Activated CD8-positive, alpha-beta memory T cell treated with anti-CD3 and anti-CD28 coated beads, Interleukin-2, amount 50 U/mL, for 24 hours (primary cell): ENCODE results near the gene MRPS18C.

Experiments
- DNase-seq: peaks from one replicate; pipeline ENCODE4 v3.0.0-alpha.2; 2020; ENCODE audit errors: extremely low read depth

The MRPS18C gene

GRCh38 chr4:83455281-83456183 lies at the start of gene MRPS18C, which contains the start of gene HELQ:
Gene MRPS18C, plus strand, starts transcription at chr4:83456058. Its CDS starts 20 bp downstream, at chr4:83456078.
Gene HELQ, minus strand, starts transcription at chr4:83455823. Its CDS starts 130 bp downstream, at chr4:83455693.
- peak; percentile 92 for DNase-seq

- no peak for DNase-seq
Observed at GRCh38 chr4:83408908-83409307, 47.0 kb upstream of the MRPS18C start.

GRCh38 chr4:83413676-83414075 lies 42.2 kb upstream of the MRPS18C start:
- DNase-seq, result no peak

- no peak for DNase-seq
Observed at GRCh38 chr4:83417566-83417965, 38.3 kb upstream of the MRPS18C start.

GRCh38 chr4:83418211-83418610 lies 37.6 kb upstream of the MRPS18C start:
- no peak for DNase-seq

- DNase-seq, result no peak
Observed at GRCh38 chr4:83431200-83431599, 24.7 kb upstream of the MRPS18C start.

- no peak for DNase-seq
Observed at GRCh38 chr4:83436680-83437079, 19.2 kb upstream of the MRPS18C start.

- no peak for DNase-seq
Observed at GRCh38 chr4:83438719-83439118, 17.1 kb upstream of the MRPS18C start.

- no peak for DNase-seq
Observed at GRCh38 chr4:83440148-83440814, 15.6 kb upstream of the MRPS18C start.

GRCh38 chr4:83440899-83441298 lies 15.0 kb upstream of the MRPS18C start:
- DNase-seq, result no peak

- no peak for DNase-seq
Observed at GRCh38 chr4:83449009-83449408, 6.8 kb upstream of the MRPS18C start.

GRCh38 chr4:83454686-83455085 lies 1.2 kb upstream of the MRPS18C start:
- no peak for DNase-seq

GRCh38 chr4:83456184-83456501 lies 285 bp downstream of the MRPS18C start:
- no peak for DNase-seq

- no peak for DNase-seq
Observed at GRCh38 chr4:83473423-83473822, 17.6 kb downstream of the MRPS18C start.

GRCh38 chr4:83473966-83474365 lies 18.1 kb downstream of the MRPS18C start:
- no peak for DNase-seq

GRCh38 chr4:83484500-83485461 lies 28.9 kb downstream of the MRPS18C start, which contains the start of gene ABRAXAS1:
Gene ABRAXAS1, minus strand, starts transcription at chr4:83485100. Its CDS starts 28 bp downstream, at chr4:83485072.
- DNase-seq, result peak; percentile 65

GRCh38 chr4:83486457-83487129 lies 30.7 kb downstream of the MRPS18C start:
- no peak for DNase-seq

- DNase-seq, result no peak
Observed at GRCh38 chr4:83489711-83490326, 34.0 kb downstream of the MRPS18C start.

- no peak for DNase-seq
Observed at GRCh38 chr4:83490876-83491450, 35.1 kb downstream of the MRPS18C start.
